Epithelial cell of proximal tubule (primary cell): Measurements from ENCODE around the gene TRAF2. TPM values are rescaled to one million over a fixed set of nuclear protein-coding genes. Genes with fewer than 3 reads are reported as not detected.

Source experiments
- DNase-seq: peaks from one replicate; pipeline ENCODE4 v3.0.0-alpha.2; 2011; ENCODE audit warnings: low read depth
- H3K4me3 ChIP-seq: 2 replicates; pipeline ENCODE4 v1.5.1; 2011; ENCODE audit warnings: low read depth, mild to moderate bottlenecking, low read length
- CTCF ChIP-seq: conservative IDR thresholded peaks from 2 replicates; pipeline ENCODE4 v1.5.1; 2012; ENCODE audit warnings: low read depth, mild to moderate bottlenecking, low read length
- total RNA-seq: library from RNA; depleted of rRNA; stranded (reverse); fragments of >200 nt; gene quantifications from 2 replicates; pipeline ENCODE4 v1.2.3, GENCODE V29; 2015

TRAF2 gene
- total RNA-seq, 1 donor from 2014 or later: 21.0 TPM

- TF ChIP-seq CTCF: no peak
- DNase-seq: no peak
- H3K4me3 ChIP-seq: no peak overlapping the region
These were observed 20.9 kb downstream of the TRAF2 start for GRCh38 chr9:136907011-136907914.

GRCh38 chr9:136910197-136910900 is 24.0 kb downstream of the TRAF2 start:
- DNase-seq: no peak
- H3K4me3 ChIP-seq: no peak overlapping the region
- TF ChIP-seq CTCF: no peak

GRCh38 chr9:136910901-136911245 is 24.6 kb downstream of the TRAF2 start:
- TF ChIP-seq CTCF: no peak
- no peak for DNase-seq
- no peak overlapping the region for H3K4me3 ChIP-seq

GRCh38 chr9:136913701-136914438 is 27.6 kb downstream of the TRAF2 start:
- H3K4me3 ChIP-seq: no peak overlapping the region
- no peak for DNase-seq
- no peak for TF ChIP-seq CTCF

GRCh38 chr9:136915632-136916329 is 29.5 kb downstream of the TRAF2 start:
- DNase-seq: no peak
- H3K4me3 ChIP-seq: no peak overlapping the region
- TF ChIP-seq CTCF: no peak

- H3K4me3 ChIP-seq: no peak overlapping the region
- DNase-seq: no peak
- TF ChIP-seq CTCF: no peak
These were observed 30.2 kb downstream of the TRAF2 start for GRCh38 chr9:136916330-136917184.
